C4-2B (cell line): ENCODE measurements around the gene LSAMP.

Source experiments
- H3K27ac ChIP-seq: fragments of 450-650 bp; 2 replicates; pipeline ENCODE4 v1.5.1; 2017
- ZFX ChIP-seq: fragments of 450-650 bp; IDR thresholded peaks from 2 replicates; pipeline ENCODE4 v1.6.1; 2017
- TF ChIP-seq, protein P1 (sequence below): fragments of 450-650 bp; conservative IDR thresholded peaks from 2 replicates; pipeline ENCODE4 v1.5.1; 2017; ENCODE audit warnings: mild to moderate bottlenecking

Gene LSAMP

DNA sequence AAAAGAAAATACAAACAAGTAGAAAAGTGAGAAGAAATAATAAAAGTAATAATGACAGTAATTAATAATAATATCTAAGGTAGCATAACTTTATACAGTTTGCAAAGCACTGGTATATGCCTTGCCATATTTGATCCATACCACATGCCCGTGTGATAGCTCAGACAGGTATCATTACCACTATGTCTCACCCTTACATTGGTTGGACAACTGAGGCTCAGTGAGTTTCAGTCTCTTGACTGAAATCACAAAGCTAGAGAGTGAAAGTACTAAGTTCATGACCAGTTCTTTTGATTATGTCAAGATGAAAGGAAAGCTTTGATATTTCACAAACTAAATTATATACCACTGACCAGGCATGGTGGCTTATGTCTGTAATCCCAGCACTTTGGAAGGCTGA lies 413.1 kb downstream of the LSAMP start:
- TF ChIP-seq ZFX, result no peak
- TF ChIP-seq, protein P1, sequence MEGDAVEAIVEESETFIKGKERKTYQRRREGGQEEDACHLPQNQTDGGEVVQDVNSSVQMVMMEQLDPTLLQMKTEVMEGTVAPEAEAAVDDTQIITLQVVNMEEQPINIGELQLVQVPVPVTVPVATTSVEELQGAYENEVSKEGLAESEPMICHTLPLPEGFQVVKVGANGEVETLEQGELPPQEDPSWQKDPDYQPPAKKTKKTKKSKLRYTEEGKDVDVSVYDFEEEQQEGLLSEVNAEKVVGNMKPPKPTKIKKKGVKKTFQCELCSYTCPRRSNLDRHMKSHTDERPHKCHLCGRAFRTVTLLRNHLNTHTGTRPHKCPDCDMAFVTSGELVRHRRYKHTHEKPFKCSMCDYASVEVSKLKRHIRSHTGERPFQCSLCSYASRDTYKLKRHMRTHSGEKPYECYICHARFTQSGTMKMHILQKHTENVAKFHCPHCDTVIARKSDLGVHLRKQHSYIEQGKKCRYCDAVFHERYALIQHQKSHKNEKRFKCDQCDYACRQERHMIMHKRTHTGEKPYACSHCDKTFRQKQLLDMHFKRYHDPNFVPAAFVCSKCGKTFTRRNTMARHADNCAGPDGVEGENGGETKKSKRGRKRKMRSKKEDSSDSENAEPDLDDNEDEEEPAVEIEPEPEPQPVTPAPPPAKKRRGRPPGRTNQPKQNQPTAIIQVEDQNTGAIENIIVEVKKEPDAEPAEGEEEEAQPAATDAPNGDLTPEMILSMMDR, result no peak
- H3K27ac ChIP-seq, result no peak overlapping the region

DNA sequence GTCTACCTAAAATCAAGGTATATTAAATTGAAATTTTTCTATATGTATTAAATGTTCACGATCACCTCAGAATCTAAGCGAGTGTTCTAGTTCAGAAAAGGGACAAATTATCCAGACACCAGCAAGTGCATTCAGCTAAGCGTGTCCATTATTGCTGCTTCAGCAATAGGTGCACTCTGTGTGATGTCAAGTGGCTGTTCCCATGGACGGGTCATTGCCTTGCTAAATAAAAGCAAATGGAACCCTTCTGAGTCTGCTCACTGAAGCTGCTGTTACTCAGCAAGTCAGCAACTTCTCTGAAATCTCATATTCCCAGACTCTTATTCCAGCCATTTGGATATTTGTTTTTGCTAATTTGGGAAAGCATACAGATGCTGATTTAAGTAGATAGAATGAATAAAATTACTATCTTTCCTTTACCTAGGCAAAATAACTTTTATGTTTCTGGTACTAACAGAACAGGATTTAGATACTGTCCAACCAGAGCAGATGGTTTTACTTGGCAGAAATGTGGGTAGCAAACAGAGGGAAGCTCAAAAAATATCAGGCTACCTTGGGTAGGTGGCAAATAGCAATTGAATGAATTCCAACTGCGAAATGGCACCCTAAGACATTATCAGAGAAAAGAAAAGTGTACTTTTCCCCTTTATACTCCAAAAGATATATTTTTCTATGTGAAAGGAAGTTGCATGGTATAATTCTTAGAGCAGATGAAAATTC lies 415.0 kb downstream of the LSAMP start:
- TF ChIP-seq, protein P1, result no peak
- TF ChIP-seq ZFX, result no peak
- H3K27ac ChIP-seq, result no peak overlapping the region

DNA sequence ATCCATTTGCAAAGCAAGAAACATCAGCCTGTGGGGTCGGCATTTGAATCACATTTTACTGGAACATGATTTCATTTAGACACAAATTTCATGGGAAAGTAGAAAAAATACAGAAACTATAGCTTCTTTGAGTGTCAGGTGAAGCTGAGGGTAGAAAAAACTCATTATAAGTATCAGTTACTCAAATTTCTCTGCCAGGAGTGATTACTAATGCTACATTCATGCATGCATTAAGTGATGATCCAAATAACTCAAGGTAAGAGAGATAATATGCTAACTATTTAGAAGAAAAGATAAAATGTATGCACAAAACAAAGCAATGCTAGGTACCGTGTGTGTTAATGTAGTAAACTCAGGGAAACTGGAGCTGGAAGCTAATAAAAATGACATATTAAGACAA lies 416.0 kb downstream of the LSAMP start:
- no peak overlapping the region for H3K27ac ChIP-seq

DNA sequence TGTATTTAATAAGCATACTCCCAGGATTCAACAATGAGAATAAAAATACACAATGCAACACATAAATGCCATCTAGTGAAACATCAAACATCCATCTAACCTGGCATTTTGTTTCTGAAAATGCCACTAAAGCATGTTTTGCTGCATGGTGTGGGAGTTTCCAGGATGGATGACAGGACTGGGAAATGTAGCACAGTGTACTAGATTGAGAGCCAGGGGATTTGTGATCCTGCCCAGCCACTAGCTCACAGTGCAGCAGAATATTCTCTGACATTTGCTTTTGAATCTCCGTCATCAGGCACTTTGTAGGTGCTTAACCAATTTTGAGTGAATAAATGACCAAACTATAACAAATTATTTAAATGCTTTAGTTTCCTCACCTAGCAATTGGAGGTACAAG lies 417.1 kb downstream of the LSAMP start:
- no peak for TF ChIP-seq ZFX
- TF ChIP-seq, protein P1, result no peak
- no peak overlapping the region for H3K27ac ChIP-seq

More for the DNA sequence above, 416.0 kb downstream of the LSAMP start:
- TF ChIP-seq ZFX, result no peak
- TF ChIP-seq, protein P1, result no peak

DNA sequence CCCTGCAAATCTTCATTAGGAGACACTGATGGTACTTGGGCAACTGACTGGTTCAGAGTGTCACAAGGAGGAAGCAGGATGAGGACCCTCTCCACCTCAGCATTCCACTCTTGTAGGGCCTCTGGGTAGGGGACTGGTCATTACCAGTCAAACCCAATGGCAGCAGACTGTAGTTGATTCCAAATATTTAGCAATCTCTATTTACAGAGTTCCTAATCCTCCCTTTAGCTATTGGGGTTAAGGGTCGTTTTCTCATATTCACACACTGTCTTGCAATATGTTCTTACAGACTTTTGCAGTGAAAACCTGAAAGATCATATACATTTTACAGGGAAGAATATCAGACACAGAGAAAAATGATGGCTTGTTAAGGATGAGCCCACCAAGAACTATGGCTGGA lies 424.3 kb downstream of the LSAMP start:
- H3K27ac ChIP-seq, result no peak overlapping the region
- TF ChIP-seq ZFX, result no peak
- TF ChIP-seq, protein P1, result no peak

DNA sequence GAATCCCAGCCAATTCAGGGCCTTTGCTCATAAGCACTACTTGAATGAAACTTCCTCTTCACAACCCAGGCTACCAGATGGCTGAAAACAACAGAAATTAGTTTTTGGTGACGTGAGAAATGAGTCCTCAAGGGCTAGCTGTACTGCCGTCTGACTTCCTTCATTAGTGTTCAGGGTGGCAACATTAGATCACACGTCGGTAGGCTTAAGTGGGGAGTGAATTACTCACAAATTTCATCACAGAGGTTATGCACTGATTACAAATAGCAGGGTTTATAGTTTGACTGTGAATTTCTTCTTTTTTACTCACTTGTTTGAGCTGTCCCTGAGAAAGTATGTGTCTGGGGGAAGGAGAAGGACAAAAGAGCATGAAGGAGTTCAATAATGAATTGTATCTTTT lies 424.8 kb downstream of the LSAMP start:
- TF ChIP-seq, protein P1, result no peak
- no peak for TF ChIP-seq ZFX
- no peak overlapping the region for H3K27ac ChIP-seq

DNA sequence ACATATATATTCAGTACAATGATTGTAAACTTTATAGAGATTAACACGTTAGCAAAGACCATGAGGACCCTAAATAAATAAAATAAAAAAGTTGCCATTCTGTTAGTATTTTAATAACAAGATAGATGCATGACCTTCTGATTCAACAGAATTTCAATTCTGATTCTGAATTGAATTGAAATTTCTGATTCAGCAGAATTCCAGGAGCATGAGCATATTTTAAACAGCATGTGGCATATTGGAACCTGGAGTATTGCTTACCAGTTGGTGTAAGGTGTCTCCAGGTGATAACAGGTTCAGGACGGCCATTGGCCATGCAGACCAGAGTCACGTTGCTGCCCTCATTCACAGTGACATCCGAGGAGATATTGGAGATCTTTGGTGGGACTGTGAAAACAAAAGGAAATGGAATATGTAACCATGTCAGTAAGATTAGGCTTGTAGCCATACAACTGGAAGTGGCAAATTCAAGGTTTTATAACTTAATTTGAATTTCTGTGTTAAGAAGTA lies 426.0 kb downstream of the LSAMP start:
- no peak overlapping the region for H3K27ac ChIP-seq
- TF ChIP-seq, protein P1, result no peak
- no peak for TF ChIP-seq ZFX
